ENCODE measurements around the gene PXDN.

Gene PXDN

DNA sequence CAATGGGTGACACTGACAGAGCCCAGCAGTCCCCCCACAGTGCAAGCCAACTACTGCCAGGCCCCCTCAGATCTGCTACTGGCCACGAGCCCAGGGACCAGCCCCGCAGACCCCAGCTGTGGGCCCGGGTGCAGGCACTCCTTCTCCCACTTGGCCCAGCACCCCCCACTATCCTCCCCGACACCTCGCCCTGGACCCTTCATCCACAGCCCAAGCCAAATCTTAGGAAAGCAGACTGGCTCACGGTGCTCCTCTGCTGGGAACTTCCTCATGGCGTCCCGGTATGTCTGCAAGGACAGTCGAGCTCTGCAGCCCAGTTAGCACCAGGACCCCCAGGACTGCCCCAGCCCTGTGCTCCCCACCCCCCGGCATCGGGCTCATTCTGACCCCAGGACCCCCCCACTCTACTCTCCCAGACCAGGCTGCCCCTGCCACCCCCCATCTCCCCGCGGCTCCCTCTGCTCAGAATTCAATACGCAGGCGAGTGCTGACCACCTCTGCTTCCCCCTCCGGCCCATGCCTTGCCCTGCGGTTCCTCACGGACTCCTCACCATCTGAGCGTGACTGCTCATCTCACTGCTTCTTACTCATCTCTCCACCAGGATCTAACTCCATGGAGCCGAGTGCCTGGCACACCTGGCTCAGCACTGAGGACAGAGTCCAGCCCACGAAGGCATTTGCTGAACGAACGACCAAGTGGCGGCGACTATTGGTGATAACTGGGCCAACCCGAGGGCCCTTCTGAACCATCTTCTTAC lies 85.7 kb downstream of the PXDN start:
- DNase-seq = no peak

- DNase-seq = no peak
Measured at GRCh38 chr2:1656961-1657841, 87.1 kb downstream of the PXDN start.

DNA sequence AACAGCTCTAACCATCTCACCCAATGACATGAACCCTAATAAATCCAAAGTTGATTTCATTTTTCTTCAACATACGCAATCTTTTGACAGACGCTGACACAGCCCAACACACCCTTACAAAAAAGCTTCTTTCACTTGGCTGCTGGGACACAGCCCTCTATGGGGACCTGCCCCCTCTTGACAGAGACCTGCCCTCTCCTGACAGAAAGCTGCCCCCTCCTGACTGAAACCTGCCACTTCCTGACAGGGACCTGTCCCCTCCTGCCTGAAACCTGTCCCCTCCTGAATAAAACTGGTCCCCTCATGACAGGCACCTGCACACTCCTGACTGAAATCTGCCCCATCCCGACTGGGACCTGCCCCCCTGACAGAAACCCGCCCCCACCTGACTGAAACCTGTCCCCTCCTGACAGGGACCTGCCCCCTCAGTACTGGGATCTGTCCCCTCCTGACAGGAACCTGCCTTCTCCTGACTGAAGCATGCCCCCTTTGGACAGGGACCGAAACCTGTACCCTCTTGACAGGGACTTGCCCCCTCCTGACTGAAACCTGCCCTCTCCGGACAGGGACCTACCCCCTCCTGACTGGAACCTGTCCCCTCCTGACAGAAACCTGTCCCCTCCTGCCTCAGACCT lies 87.9 kb downstream of the PXDN start:
- no peak for DNase-seq

DNA sequence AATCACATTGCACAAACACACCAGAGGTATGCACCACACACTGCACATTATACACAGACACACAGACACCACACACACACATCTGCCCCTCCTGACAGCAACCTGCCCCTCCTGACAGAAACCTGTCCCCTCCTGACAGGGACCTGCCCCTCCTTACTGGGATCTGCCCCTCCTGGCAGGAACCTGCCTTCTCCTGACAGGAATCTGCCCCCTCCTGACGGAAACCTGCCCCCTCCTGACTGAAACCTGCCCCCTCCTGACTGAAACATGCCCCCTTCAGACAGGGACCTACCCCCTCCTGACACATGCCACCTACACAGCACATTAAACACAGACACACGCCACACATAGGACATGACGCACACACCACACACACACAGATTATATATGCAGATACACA lies 88.9 kb downstream of the PXDN start:
- no peak for DNase-seq

DNA sequence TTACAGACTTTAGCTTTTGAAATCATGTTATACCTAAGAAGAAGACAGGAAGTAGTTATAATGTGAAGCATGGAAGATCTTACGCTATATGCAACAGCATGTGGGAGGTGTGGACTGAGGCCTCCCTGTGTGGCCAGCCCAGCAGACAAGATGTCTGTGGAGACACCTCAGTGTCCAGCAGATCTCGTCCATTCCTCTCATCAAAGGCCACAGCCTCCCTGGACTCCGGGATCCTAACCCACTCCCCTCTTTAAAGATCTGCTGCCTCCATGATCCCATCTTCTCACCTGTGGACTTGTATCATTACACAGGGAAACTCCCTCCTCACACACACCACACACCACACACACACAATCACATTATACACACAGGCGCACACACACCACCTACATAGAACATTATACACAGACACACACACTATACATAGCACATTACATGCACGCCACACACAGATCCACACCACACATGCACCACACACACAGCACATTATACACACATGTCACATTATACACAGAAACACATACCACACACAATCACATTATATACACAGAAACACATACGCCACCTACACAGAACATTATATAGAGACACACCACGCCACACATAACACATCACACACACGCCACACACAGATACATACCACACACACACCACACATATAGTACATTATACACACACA lies 89.5 kb downstream of the PXDN start:
- DNase-seq = no peak

- no peak for DNase-seq
Measured at GRCh38 chr2:1653956-1654695, 90.2 kb downstream of the PXDN start.

- no peak for DNase-seq
Measured at GRCh38 chr2:1652034-1652790, 92.1 kb downstream of the PXDN start.

GRCh38 chr2:1651121-1652033 lies 92.9 kb downstream of the PXDN start:
- no peak for DNase-seq

DNA sequence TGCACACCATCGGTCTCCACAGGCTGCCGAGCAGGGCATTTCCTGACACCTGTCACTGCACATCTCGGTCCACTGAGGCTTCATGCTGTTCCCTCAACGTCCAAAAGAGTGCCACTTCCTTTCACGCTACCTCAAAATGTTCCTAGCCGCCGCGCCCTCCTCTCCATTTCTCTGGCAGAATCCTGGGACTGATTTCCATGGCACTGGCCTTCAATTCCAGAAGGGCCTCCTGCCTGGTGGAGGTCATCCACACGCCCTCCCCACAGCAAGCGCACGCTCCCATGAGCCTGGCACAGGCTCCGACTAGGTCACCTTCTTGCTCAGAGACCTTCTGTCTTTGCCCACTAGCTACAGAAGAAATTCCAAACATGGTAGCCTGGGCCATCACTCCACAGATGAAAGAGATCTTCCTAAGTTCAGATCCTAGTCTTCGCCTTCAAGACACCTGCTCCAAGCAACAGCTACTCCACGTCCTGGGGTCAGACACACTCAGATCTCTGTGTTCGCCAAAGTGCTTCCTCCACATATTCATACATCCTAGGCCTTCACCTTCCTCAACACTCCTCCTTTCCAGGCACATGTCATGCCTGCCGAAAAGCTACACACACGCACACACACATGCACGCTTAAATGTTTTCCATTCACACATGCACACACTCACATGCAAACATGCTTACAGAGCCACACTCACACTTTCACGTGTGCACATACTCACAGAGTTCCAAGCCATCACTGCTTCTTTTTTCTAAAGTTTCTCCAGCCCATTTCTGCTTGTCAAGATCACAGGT lies 94.0 kb downstream of the PXDN start:
- DNase-seq = no peak

- DNase-seq = no peak
Measured at GRCh38 chr2:1649103-1650084, 94.9 kb downstream of the PXDN start.

- no peak for DNase-seq
Measured at GRCh38 chr2:1648241-1649102, 95.8 kb downstream of the PXDN start.

GRCh38 chr2:1647417-1648240 lies 96.7 kb downstream of the PXDN start:
- no peak for DNase-seq

GRCh38 chr2:1645761-1646476 lies 98.4 kb downstream of the PXDN start:
- no peak for DNase-seq

DNA sequence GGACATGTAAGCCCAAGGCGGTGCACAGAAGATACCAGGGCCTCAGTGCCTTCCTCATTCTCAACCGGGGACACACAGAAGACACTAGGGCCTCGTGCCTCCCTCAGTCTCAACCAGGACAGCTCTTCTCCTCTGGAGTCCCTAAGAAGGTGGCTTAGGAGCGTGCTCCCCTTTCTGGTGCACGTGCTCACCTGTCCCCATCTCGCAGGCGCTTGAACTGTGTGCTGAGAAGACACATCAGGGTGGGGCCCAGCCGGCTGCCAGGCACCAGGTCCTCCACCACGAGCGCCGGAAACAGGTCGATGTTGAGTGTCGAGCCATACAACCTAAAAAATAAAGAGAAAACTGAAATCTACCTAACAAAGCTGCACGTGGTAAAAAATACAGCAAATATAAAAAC lies 99.9 kb downstream of the PXDN start:
- DNase-seq = no peak

DNA sequence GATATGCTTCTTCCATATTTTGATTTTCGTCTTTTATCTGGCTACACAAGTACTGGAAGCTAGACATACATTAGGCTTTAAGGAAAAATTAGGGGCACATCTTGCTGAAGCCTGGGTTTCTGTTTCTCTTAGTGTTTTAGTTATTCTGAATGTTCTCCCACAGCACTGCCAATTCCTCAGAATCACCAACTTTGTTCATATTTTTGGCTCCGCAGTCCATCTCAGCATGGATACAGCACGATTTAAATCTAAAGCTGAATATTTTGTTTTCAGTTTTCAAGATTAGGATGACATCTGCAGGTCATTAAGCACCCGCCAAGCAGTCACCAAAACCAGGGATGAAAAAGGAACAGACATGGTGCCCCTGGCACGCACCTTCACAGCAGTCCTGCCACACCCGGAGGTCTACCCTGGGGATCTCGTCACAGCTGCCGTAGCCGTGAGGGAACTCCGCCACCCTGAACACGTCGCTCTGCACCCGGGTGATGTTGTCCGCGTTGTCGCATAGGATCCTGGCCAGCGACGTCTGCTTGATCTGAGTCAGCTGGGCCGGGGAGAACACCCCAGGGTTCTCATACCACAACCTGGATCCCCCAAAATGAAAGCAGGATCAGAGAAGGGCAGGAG lies 101.2 kb downstream of the PXDN start:
- no peak for DNase-seq
